ENCODE results near the gene SHH.

The SHH gene

DNA sequence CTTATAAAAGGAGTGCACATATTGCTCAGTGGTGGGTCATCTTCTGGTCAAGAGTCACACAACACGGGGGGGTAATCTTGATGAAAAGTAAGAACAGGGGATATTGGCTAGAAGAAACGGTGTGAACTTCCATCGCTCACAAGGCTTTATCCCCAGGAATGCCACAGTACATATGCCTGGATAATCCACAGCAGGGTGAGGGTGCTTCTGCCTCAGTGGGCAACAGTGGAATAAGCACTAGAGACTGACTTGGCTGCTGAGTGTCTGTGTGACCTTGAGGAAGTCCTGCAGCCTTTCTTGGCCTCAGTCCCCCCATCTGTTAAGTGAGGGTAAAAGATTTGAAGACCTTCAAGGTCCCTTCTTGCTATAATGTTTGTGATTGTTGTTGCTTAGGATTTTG, 44.9 kb upstream of the SHH start:
- Histone ChIP-seq H3K27ac (ENCODE audit: low read depth, low read length) (no peak overlapping the region), H3K4ac (ENCODE audit: low read depth, low read length) (no peak overlapping the region), H3K27me3 (ENCODE audit: insufficient read depth, low read length, poor library complexity) (no peaks in the 10 kb centered on the region), H2AK5ac (ENCODE audit: low read length) (no peak overlapping the region), H3K4me1 (ENCODE audit: control insufficient read depth, low read depth, low read length) (no peaks in the 10 kb centered on the region), H3K4me3 (ENCODE audit: low read length) (no peak overlapping the region), H3K4me2 (ENCODE audit: low read length) (no peak overlapping the region), H3K36me3 (ENCODE audit: control insufficient read depth, insufficient read depth, low read length) (no peaks in the 10 kb centered on the region), H3K79me2 (ENCODE audit: control insufficient read depth, insufficient read depth, low read length) (no peaks in the 10 kb centered on the region), H2BK15ac (replicated peaks; ENCODE audit: low read depth) (no peak overlapping the region), H3K18ac (ENCODE audit: low read length) (no peak overlapping the region), H3K56ac (ENCODE audit: low read length) (no peak overlapping the region), H3K9ac (ENCODE audit: low read length) (no peak overlapping the region), H3K23ac (ENCODE audit: low read length) (no peak overlapping the region), H3K79me1 (ENCODE audit: low read length) (no peaks in the 10 kb centered on the region), H4K8ac (ENCODE audit: low read depth, low read length) (no peak overlapping the region), H2BK5ac (ENCODE audit: low read length) (no peak overlapping the region), H2BK120ac (ENCODE audit: low read depth, low read length) (no peak overlapping the region), H4K5ac (ENCODE audit: low read length) (no peak overlapping the region)
- WGBS (ENCODE audit: extremely low coverage, insufficient coverage, low lambda C conversion rate), result no CpG with 5 or more reads among the region's 3 CpGs
- no peak for DNase-seq

DNA sequence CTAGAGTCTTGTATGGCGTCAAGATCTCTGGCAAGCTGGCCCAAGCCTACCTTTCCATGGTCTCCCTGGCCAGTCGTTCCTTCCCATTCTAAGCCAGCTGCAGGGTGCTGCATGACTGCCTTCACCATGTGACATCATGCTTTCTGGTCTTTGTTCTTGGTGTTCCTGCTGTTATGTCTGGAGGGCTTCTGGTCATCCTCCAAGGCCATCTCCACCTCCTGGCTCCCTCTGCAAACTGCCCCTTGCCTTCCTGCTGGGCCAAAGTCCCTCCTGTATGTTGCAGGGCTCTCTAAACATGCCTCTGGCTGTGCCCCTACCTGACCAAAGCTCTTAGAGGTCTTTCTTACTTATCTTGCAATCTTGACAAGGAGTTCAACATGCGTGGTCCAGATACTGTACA, 44.4 kb upstream of the SHH start:
- Histone ChIP-seq H3K4me1 (ENCODE audit: control insufficient read depth, low read depth, low read length) (no peaks in the 10 kb centered on the region), H3K4me3 (ENCODE audit: low read length) (no peak overlapping the region), H3K18ac (ENCODE audit: low read length) (no peak overlapping the region), H2BK120ac (ENCODE audit: low read depth, low read length) (no peak overlapping the region), H3K36me3 (ENCODE audit: control insufficient read depth, insufficient read depth, low read length) (no peaks in the 10 kb centered on the region), H3K27me3 (ENCODE audit: insufficient read depth, low read length, poor library complexity) (no peaks in the 10 kb centered on the region), H3K9ac (ENCODE audit: low read length) (no peak overlapping the region), H3K23ac (ENCODE audit: low read length) (no peak overlapping the region), H4K8ac (ENCODE audit: low read depth, low read length) (no peak overlapping the region), H4K5ac (ENCODE audit: low read length) (no peak overlapping the region), H2BK15ac (replicated peaks; ENCODE audit: low read depth) (no peak overlapping the region), H3K79me1 (ENCODE audit: low read length) (no peaks in the 10 kb centered on the region), H3K27ac (ENCODE audit: low read depth, low read length) (no peak overlapping the region), H2AK5ac (ENCODE audit: low read length) (no peak overlapping the region), H3K4ac (ENCODE audit: low read depth, low read length) (no peak overlapping the region), H2BK5ac (ENCODE audit: low read length) (no peak overlapping the region), H3K56ac (ENCODE audit: low read length) (no peak overlapping the region), H3K79me2 (ENCODE audit: control insufficient read depth, insufficient read depth, low read length) (no peaks in the 10 kb centered on the region), H3K4me2 (ENCODE audit: low read length) (no peak overlapping the region)
- DNase-seq, result no peak
- no CpG with 5 or more reads among the region's 3 CpGs for WGBS (ENCODE audit: extremely low coverage, insufficient coverage, low lambda C conversion rate)

DNA sequence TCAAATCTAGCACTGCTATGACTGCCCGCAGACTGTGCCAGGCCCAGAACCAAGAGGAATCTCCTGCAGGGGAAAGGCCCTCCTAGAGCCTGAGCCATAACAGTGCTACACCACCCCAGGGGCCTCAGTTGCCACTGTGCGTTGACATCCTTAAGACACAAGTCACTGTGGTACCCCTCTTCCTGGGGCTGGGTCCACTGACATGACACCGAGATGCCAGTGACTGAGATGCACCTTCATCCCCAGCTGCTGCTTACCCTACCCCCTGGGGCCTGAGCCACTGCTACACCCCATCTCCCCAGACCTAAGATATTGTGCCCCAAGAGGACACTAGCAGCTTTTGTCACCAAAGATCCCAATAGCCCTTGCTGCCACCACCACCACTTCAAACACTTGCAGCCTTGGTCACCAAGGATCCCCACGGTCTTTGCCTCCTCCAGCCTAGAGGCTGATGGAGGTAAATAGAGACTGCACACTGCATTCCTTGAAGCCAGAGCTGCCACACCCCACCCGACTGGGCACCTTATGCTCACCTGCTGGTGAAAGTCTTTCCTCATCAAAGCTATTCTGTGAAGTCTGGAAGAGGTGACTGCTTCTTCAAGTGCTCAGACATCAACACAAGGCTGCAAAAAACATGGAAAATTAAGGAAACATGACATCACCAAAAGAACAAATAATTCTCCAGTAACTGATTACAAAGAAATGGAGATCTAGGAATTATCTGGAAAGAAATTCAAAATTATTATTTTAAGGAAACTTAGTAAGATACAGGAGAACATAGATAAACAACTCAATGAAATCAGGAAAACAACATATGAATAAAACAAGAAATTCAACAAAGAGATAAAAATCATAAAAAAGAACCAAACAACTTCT, 40.4 kb upstream of the SHH start:
- no peak overlapping the region for H3K23ac ChIP-seq (ENCODE audit: low read length)
- H2BK15ac ChIP-seq (replicated peaks; ENCODE audit: low read depth), result no peak overlapping the region
- no peak overlapping the region for H3K27ac ChIP-seq (ENCODE audit: low read depth, low read length)
- no CpG with 5 or more reads among the region's 5 CpGs for WGBS (ENCODE audit: extremely low coverage, insufficient coverage, low lambda C conversion rate)
- H2BK120ac ChIP-seq (ENCODE audit: low read depth, low read length), result no peak overlapping the region
- no peaks in the 10 kb centered on the region for H3K27me3 ChIP-seq (ENCODE audit: insufficient read depth, low read length, poor library complexity)
- no peak overlapping the region for H3K4me3 ChIP-seq (ENCODE audit: low read length)
- no peak overlapping the region for H3K18ac ChIP-seq (ENCODE audit: low read length)
- H2AK5ac ChIP-seq (ENCODE audit: low read length), result no peak overlapping the region
- no peaks in the 10 kb centered on the region for H3K36me3 ChIP-seq (ENCODE audit: control insufficient read depth, insufficient read depth, low read length)
- no peak overlapping the region for H3K9ac ChIP-seq (ENCODE audit: low read length)
- H3K4me2 ChIP-seq (ENCODE audit: low read length), result no peak overlapping the region
- no peaks in the 10 kb centered on the region for H3K79me1 ChIP-seq (ENCODE audit: low read length)
- no peak overlapping the region for H2BK5ac ChIP-seq (ENCODE audit: low read length)
- H4K5ac ChIP-seq (ENCODE audit: low read length), result no peak overlapping the region
- no peak for DNase-seq
- no peak overlapping the region for H4K8ac ChIP-seq (ENCODE audit: low read depth, low read length)
- no peaks in the 10 kb centered on the region for H3K79me2 ChIP-seq (ENCODE audit: control insufficient read depth, insufficient read depth, low read length)
- no peaks in the 10 kb centered on the region for H3K4me1 ChIP-seq (ENCODE audit: control insufficient read depth, low read depth, low read length)
- no peak overlapping the region for H3K56ac ChIP-seq (ENCODE audit: low read length)
- no peak overlapping the region for H3K4ac ChIP-seq (ENCODE audit: low read depth, low read length)

DNA sequence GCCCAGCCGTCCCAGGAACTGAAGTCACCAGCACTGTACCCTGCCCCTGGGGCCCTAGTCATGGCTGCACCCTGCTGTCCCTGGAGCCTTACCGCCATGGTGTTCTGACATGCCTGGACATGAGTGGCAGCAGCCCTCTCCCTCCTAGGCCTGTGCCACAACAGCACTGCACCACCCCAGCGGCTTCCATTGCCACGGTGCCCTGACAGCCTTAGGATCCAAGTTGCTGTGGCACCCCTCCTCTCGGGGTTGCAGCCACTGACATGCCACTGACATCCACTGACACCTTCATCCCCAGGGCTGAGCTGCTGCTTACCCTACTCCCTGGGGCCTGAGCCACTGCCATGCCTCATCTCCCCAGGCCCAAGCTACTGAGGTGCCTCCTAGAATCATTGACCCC, 39.6 kb upstream of the SHH start:
- no peak overlapping the region for H2BK120ac ChIP-seq (ENCODE audit: low read depth, low read length)
- H3K27ac ChIP-seq (ENCODE audit: low read depth, low read length), result no peak overlapping the region
- no peak overlapping the region for H3K9ac ChIP-seq (ENCODE audit: low read length)
- no peak overlapping the region for H3K4ac ChIP-seq (ENCODE audit: low read depth, low read length)
- H2AK5ac ChIP-seq (ENCODE audit: low read length), result no peak overlapping the region
- no peak overlapping the region for H3K4me3 ChIP-seq (ENCODE audit: low read length)
- no peak overlapping the region for H2BK5ac ChIP-seq (ENCODE audit: low read length)
- no peaks in the 10 kb centered on the region for H3K36me3 ChIP-seq (ENCODE audit: control insufficient read depth, insufficient read depth, low read length)
- H4K5ac ChIP-seq (ENCODE audit: low read length), result no peak overlapping the region
- H3K79me1 ChIP-seq (ENCODE audit: low read length), result no peaks in the 10 kb centered on the region
- H3K18ac ChIP-seq (ENCODE audit: low read length), result no peak overlapping the region
- DNase-seq, result no peak
- no peak overlapping the region for H3K4me2 ChIP-seq (ENCODE audit: low read length)
- no peak overlapping the region for H2BK15ac ChIP-seq (replicated peaks; ENCODE audit: low read depth)
- no peaks in the 10 kb centered on the region for H3K79me2 ChIP-seq (ENCODE audit: control insufficient read depth, insufficient read depth, low read length)
- no peaks in the 10 kb centered on the region for H3K27me3 ChIP-seq (ENCODE audit: insufficient read depth, low read length, poor library complexity)
- H3K4me1 ChIP-seq (ENCODE audit: control insufficient read depth, low read depth, low read length), result no peaks in the 10 kb centered on the region
- no peak overlapping the region for H4K8ac ChIP-seq (ENCODE audit: low read depth, low read length)
- WGBS (ENCODE audit: extremely low coverage, insufficient coverage, low lambda C conversion rate), result no CpG with 5 or more reads among the region's 5 CpGs
- no peak overlapping the region for H3K56ac ChIP-seq (ENCODE audit: low read length)
- no peak overlapping the region for H3K23ac ChIP-seq (ENCODE audit: low read length)

DNA sequence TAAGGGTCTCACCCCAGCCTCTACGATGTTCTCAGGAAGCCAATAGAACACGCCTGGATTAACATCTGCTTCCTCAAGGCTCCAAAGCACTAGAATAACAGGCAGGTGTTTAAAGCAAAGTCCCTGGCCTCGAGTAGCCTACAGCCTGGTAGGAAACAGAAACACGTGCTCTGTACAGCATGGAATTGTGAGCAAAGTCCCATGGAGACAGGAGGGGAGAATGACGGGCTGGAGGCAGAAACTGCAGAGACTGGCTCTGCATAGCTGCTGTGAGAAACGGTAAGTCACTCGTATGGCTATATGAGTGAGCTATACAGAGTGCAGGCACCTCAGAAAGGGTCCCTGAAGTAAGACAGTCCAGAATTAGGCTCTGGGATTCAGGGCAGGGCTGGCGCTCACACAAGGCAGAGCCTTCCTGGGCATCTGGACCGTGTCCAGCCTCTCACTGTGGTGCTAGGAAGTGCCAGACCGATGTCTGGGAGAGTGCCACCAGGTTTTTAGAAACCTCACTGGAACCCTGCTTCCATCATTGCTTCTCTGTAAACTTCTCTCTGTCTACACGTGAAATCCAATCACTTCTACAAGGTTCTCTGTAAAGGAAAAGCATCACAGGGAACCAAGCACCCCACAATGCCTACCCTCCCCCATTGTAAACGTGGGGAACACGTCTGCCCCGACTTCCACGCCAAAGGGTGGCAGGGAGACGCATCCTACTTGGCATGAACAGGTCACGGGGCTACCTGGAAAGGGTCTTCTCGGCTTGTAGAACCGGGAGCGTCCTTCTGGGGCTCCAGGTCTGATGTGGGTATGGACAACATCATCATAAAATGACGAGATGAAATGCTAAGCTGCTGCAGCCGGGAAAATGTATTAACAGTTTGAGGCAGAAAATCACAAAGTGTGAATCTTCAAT, 38.8 kb upstream of the SHH start:
- Histone ChIP-seq H3K56ac (ENCODE audit: low read length) (no peak overlapping the region), H3K27ac (ENCODE audit: low read depth, low read length) (no peak overlapping the region), H3K36me3 (ENCODE audit: control insufficient read depth, insufficient read depth, low read length) (no peaks in the 10 kb centered on the region), H3K4me3 (ENCODE audit: low read length) (no peak overlapping the region), H3K79me1 (ENCODE audit: low read length) (no peaks in the 10 kb centered on the region), H2AK5ac (ENCODE audit: low read length) (no peak overlapping the region), H3K23ac (ENCODE audit: low read length) (no peak overlapping the region), H3K4me2 (ENCODE audit: low read length) (no peak overlapping the region), H3K27me3 (ENCODE audit: insufficient read depth, low read length, poor library complexity) (no peaks in the 10 kb centered on the region), H4K8ac (ENCODE audit: low read depth, low read length) (no peak overlapping the region), H3K4me1 (ENCODE audit: control insufficient read depth, low read depth, low read length) (no peaks in the 10 kb centered on the region), H4K5ac (ENCODE audit: low read length) (no peak overlapping the region), H2BK120ac (ENCODE audit: low read depth, low read length) (no peak overlapping the region), H3K18ac (ENCODE audit: low read length) (no peak overlapping the region), H3K79me2 (ENCODE audit: control insufficient read depth, insufficient read depth, low read length) (no peaks in the 10 kb centered on the region), H2BK5ac (ENCODE audit: low read length) (no peak overlapping the region), H3K9ac (ENCODE audit: low read length) (no peak overlapping the region), H3K4ac (ENCODE audit: low read depth, low read length) (no peak overlapping the region), H2BK15ac (replicated peaks; ENCODE audit: low read depth) (no peak overlapping the region)
- WGBS (ENCODE audit: extremely low coverage, insufficient coverage, low lambda C conversion rate), result no CpG with 5 or more reads among the region's 22 CpGs
- DNase-seq, result no peak

All from mesendoderm (in vitro differentiated cells).